GM19463 (cell line): ENCODE data around the gene MSMP.

Experiments used
- ATAC-seq: cut with Tn5 transposase; IDR thresholded peaks from one replicate; pipeline ENCODE4 v1.9.1; 2021; ENCODE audit warnings: mild to moderate bottlenecking, moderate library complexity; ENCODE audit not compliant: unreplicated experiment

The MSMP gene

GRCh38 chr9:35725362-35725761 lies 28.7 kb downstream of the MSMP start:
- ATAC-seq: no peak

DNA sequence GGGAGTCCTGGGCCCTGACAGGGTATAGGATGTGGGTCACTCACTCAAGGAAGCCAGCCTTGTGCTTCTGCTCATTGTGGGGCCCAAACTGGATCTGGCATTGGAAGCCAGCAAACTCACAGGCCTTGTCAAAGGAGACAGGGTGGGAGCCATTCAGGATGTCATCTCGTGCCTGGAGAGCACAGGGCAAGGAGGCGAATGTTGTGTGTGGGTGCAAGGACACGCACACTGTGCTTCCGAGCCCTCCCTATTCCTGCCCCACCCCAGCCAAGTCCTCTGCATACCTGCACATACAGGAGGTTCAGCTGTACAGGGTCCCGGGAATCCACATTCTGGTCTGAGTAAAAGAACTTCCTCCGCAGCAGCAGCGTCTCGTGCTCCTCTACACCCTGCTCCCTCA lies 30.2 kb downstream of the MSMP start:
- ATAC-seq: no peak

DNA sequence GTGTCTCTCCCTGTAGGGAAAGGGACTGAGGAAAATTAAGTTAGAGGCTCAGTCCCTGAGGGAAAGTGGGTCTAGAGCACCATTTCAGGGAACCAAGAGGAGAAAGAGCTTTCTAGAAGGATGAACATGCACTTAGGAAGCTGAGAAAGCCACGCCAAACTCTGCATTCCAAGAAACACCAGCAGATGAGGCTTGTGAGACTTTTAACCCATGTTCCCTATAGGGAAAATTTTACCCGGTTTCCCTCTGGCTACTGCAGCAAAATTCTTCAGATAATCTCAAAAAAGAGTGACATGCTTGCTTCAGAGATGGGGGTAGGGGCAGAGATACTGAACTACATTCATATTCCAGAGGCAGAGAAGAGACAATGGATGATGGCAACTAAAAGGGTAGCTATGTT lies 30.6 kb downstream of the MSMP start:
- no peak for ATAC-seq

GRCh38 chr9:35719546-35719945 lies 34.5 kb downstream of the MSMP start:
- no peak for ATAC-seq

DNA sequence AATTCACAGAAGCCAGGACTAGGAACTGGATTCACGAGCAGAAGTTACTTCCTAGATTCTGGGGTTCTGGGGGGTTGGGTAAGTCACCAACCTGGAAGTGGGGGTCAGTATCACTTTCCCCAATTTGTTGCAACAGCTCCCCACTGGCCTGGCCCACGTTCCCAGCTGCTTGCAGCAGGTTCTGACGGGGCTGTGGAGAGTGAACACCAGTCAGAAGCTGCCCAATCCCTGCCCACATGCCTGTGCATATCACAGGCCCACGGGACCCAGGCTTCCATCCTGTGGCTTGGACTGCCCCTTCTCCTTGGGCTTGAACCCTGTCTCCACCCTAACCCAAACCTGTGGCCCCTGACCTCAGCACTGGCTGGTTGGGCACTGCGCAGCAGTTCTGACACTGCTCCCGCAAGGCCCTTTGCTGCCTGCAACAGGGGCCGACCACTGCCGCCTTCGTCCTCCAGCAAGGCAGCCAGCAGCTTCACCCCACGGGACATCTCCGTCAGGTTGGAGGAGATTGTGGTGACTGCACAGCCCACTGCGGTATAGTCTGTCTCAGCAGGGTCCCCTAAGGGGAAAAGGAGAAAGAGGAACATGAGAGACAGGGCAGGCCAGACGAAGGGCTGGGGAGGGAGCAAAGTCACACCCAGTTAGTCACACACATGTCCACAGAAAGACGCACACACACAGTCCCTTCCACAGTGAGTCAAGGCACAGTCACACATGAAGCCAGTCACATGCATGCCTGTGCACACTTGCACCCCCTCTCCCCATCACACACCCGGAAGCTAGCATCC lies 35.2 kb downstream of the MSMP start:
- no peak for ATAC-seq

DNA sequence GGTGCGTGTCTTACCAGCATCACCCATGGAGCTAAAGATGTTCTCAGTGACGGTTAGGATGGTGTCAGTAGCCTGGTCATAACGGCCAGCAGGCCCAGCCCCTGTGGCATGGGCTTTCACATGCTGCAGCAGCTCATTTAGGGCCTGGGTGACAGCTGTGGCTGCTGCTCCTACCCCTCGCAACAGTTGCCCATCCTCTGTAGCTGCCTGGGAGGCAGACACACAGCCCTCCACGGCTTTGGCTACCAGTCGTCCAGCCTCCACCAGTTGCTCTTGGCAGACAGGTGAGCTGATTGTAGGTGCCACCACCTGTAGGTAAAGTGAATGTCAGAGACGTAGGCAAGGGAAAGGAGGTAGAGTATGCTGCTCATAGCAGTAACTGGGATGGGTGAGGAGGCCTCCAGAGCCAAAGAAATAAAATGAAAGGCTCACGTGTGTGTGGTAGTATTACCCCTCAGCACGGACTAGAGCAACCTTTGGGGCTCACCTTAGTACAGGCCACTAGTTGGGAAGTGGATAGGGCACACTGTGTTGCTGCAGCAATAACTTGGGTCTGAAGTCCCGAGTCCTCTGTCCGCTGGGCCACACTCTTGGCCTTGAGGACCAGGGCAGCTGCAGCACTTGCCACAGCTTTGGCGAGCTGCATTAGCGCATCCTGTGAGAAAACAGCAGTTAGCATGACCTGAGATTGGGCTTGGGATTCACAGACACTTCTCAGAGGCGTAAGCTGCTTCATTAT lies 36.8 kb downstream of the MSMP start:
- no peak for ATAC-seq

- no peak for ATAC-seq
Observed at GRCh38 chr9:35716230-35716629, 37.8 kb downstream of the MSMP start.

- ATAC-seq: no peak
Observed at GRCh38 chr9:35714579-35715252, 39.4 kb downstream of the MSMP start.

GRCh38 chr9:35714123-35714522 lies 40.0 kb downstream of the MSMP start:
- no peak for ATAC-seq

GRCh38 chr9:35713578-35713977 lies 40.5 kb downstream of the MSMP start:
- no peak for ATAC-seq

DNA sequence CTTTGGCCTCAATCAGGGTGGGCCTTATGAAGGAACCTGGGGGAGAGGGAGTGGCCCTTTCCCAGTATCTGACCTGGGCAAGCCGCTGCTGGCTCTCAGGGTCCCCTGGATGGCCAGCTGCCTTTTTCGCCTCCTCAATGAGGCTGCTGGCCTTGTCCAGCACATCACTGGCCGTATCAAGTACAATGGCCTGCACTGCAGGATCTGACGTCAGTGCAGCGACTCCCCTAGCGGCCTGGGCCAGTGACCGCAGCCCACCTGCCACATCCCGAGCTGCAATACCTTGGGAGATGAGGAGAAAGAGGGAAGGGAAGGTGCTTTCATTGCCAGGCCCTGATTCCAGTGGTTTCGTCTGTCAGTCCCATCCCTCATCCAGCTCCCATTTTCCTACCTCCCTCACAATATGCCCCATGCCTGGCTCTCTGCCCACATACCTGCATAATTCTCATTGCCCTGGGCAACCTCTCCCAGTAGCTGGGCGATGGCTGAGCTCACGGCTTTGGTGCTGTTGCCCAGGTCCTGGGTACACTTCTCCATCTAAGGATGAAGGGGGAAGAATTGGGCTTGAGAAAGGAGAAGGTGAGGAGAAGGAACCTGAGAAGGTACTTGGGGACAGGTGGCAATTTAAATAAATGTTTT lies 41.2 kb downstream of the MSMP start:
- no peak for ATAC-seq

- no peak for ATAC-seq
Observed at GRCh38 chr9:35711501-35712428, 42.3 kb downstream of the MSMP start.

DNA sequence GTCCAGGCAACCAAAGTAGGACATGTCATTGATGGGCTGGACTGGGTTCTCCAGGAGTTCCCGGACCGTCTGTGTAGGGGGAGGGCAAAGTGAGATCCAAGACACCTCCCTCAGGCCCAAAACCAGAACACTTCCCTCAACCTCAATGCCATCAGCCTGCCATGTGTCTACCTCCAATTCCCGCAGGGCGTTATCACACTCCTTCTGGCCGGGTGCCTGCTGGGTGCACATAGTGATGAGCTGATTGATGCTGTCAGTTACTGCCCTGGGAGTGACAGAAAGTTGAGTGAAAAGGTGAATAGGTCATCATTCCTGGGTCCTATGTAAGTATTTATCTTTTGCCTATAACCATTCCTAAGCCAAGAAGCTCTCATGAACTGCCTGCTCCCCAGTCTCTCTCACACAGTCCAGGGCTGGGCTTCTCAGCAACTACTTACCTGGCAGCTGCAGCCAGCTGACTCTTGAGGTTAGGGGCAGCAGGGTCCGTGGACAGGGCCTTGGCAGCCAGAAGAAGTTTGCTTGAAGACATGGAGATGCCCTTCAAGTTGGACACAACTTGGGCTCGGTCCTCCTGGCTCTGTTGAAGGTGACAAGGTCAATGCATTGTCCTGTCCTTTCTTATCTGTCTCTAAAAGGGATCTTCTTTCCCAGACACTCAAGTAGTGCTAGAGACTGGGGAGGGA lies 43.1 kb downstream of the MSMP start:
- ATAC-seq: no peak

GRCh38 chr9:35708146-35708545 lies 45.9 kb downstream of the MSMP start:
- no peak for ATAC-seq

- no peak for ATAC-seq
Observed at GRCh38 chr9:35706951-35707350, 47.1 kb downstream of the MSMP start.

DNA sequence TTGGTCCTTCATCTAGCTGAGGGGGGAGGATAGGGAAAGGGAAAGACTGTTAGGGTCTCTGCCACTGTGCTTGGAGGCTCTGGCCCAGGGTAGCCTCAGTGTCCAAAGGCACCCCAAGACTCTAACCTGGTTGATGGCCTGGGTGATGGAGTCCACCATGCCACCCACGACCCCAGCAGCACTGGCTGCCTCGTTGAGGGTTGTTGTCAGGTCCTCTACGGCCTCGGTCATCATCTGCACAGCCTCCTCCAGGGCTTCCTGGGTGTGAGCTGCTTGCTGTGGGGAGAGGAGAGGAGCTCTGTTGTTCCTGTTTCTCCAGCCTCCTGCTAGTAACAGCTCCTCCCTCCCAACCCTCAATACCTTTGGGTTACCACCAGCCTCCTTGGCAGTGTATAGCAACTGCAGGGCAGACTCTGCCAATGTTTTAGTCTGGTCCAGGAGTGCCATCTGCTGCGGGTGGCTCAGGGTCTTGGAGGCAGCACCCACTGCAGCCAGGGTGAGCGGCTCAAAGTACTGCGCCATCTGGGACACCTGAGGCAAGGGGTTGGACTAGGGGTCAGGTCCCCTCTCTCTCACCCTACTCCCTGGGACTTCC lies 48.1 kb downstream of the MSMP start:
- no peak for ATAC-seq

DNA sequence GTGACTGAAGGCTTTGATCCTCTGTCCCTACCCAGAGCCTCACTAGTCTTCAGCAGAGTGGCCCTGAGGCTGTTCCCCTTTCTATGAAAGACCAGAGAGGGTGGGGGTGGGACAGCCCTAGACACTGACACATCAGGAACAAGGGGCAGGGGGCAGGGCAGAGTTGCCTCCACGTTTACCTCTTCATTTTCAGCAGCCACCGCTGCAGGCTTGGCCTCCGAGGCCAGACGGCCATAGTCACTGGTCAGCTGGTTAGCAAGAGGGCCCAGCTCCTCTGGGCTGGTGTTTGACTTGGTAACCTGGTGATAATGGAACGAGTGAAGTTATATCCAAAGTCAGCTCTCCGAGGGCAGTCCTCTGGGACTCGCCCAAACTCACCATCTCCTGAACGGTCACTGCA lies 48.7 kb downstream of the MSMP start:
- ATAC-seq: no peak

GRCh38 chr9:35703906-35704672 lies 50.0 kb downstream of the MSMP start:
- ATAC-seq: no peak
